ENCODE data around the gene GSTT4.
"Not testable (repeated sequence)": the region's sequence is repeated elsewhere in the genome, so short reads cannot be mapped to it uniquely, and the experiment has no call there.

DNA sequence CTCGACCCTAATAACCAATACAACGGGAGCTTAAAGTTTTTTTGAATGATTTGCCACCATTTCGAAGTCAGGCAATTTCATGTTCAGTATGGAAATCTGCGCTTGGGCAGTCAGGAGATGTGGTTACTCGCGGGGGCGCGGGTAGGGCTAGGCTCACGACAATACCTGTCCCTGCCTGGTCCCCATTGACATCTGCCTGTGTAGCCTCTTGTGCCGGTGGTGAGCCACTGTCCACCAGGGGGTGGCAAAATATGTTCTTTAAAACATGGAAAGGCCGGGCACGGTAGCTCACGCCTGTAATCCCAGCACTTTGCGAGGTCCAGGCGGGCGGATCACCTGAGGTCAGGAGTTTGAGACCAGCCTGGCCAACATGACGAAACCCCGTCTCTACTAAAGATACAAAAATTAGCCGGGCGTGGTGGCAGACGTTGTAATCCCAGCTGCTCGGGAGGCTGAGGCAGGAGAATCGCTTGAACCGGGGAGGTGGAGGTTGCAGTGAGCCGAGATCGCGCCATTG lies 30.4 kb downstream of the GSTT4 start:
- not testable (repeated sequence) for TF ChIP-seq ARNTL (CRISPR knock-in tag; IDR thresholded peaks at IDR 0.05; ENCODE audit: borderline replicate concordance, low read depth); ZFP30 (CRISPR knock-in tag; IDR thresholded peaks at IDR 0.05); GLIS3 (CRISPR knock-in tag; IDR thresholded peaks at IDR 0.05); ISL1 (CRISPR knock-in tag; IDR thresholded peaks at IDR 0.05); TOX (CRISPR knock-in tag; IDR thresholded peaks at IDR 0.05; ENCODE audit: borderline replicate concordance); CSDC2 (CRISPR knock-in tag; IDR thresholded peaks at IDR 0.05); PPARA (CRISPR knock-in tag; IDR thresholded peaks at IDR 0.05; ENCODE audit: borderline replicate concordance); ZC3H10 (CRISPR knock-in tag; IDR thresholded peaks at IDR 0.05); TCF4 (CRISPR knock-in tag; IDR thresholded peaks at IDR 0.05; ENCODE audit: borderline replicate concordance)
- TF ChIP-seq, protein P1, sequence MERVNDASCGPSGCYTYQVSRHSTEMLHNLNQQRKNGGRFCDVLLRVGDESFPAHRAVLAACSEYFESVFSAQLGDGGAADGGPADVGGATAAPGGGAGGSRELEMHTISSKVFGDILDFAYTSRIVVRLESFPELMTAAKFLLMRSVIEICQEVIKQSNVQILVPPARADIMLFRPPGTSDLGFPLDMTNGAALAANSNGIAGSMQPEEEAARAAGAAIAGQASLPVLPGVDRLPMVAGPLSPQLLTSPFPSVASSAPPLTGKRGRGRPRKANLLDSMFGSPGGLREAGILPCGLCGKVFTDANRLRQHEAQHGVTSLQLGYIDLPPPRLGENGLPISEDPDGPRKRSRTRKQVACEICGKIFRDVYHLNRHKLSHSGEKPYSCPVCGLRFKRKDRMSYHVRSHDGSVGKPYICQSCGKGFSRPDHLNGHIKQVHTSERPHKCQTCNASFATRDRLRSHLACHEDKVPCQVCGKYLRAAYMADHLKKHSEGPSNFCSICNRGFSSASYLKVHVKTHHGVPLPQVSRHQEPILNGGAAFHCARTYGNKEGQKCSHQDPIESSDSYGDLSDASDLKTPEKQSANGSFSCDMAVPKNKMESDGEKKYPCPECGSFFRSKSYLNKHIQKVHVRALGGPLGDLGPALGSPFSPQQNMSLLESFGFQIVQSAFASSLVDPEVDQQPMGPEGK (CRISPR knock-in tag; IDR thresholded peaks at IDR 0.05; ENCODE audit: borderline replicate concordance), result not testable (repeated sequence)
- TF ChIP-seq, protein P2, sequence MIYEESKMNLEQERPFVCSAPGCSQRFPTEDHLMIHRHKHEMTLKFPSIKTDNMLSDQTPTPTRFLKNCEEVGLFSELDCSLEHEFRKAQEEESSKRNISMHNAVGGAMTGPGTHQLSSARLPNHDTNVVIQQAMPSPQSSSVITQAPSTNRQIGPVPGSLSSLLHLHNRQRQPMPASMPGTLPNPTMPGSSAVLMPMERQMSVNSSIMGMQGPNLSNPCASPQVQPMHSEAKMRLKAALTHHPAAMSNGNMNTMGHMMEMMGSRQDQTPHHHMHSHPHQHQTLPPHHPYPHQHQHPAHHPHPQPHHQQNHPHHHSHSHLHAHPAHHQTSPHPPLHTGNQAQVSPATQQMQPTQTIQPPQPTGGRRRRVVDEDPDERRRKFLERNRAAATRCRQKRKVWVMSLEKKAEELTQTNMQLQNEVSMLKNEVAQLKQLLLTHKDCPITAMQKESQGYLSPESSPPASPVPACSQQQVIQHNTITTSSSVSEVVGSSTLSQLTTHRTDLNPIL (CRISPR knock-in tag; IDR thresholded peaks at IDR 0.05; ENCODE audit: low read depth), result not testable (repeated sequence)
- TF ChIP-seq, protein P3, sequence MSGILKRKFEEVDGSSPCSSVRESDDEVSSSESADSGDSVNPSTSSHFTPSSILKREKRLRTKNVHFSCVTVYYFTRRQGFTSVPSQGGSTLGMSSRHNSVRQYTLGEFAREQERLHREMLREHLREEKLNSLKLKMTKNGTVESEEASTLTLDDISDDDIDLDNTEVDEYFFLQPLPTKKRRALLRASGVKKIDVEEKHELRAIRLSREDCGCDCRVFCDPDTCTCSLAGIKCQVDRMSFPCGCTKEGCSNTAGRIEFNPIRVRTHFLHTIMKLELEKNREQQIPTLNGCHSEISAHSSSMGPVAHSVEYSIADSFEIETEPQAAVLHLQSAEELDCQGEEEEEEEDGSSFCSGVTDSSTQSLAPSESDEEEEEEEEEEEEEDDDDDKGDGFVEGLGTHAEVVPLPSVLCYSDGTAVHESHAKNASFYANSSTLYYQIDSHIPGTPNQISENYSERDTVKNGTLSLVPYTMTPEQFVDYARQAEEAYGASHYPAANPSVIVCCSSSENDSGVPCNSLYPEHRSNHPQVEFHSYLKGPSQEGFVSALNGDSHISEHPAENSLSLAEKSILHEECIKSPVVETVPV (CRISPR knock-in tag; IDR thresholded peaks at IDR 0.05), result not testable (repeated sequence)
